Keratinocyte (primary cell): ENCODE measurements around the gene JAZF1.
A peak's percentile ranks its signal among the peaks of the same experiment; 100 is the strongest.

Experiments used
- CTCF ChIP-seq, 3 experiments: IDR thresholded peaks in 1 of 3; conservative IDR thresholded peaks in 1 of 3; optimal IDR thresholded peaks in 1 of 3; 2 replicates in 2 of 3; 3 replicates in 1 of 3; pipeline versions ENCODE3 to v1.5.1; 2011; ENCODE audit warnings: low read length in 3 of 3, mild to moderate bottlenecking in 3 of 3, moderate library complexity in 2 of 3, control low read depth in 1 of 3, inconsistent platforms in 1 of 3; ENCODE audit not compliant: insufficient read depth in 2 of 3; ENCODE audit errors: extremely low read depth in 1 of 3
- EZH2 ChIP-seq: IDR thresholded peaks from one replicate; pipeline ENCODE4 v1.6.1; 2012; ENCODE audit warnings: inconsistent platforms, mild to moderate bottlenecking, low read length, moderate library complexity

DNA sequence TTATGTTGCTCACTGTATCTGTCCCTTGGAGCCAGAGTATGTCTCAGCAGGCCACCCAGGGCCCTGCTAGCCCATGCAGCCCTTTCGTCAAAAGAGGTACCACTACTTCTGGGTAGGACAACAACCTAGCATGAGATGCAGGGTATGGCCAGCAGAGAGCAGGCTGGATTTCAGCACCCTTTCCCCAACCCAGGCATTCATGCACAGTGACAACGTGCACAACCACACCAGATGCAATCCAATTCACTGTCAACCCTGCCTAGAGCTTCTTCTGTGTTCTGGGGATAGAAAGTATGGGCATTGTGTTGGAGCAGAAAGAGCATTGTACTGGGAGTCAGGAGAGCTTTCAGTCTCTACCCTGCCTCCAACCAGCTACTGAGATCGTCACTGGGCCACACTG is 37.9 kb downstream of the JAZF1 start:
- TF ChIP-seq EZH2 (no peak), CTCF (optimal IDR thresholded peaks at IDR 0.05 in 1 of 3, IDR thresholded peaks at IDR 0.05 in 1 of 3, conservative IDR thresholded peaks at IDR 0.05 in 1 of 3; ENCODE audit: extremely low read depth in 1 of 3, insufficient read depth in 2 of 3, low read length in 3 of 3) (peak in 1 of 3 experiments; percentile 14)
